Mucosa of descending colon (tissue), 3 donors: ENCODE results near the gene RAD23B. TPM values are rescaled to one million over a fixed set of nuclear protein-coding genes. Genes with fewer than 3 reads are reported as not detected.

Experiments
- ATAC-seq: fragments of 200-7000 bp; cut with Tn5 transposase; one replicate; pipeline ENCODE4 v1.9.1; 2020; ENCODE audit warnings: mild to moderate bottlenecking, moderate library complexity
- DNase-seq, 3 donors: peaks; one replicate each; pipeline ENCODE4 v3.0.0-alpha.2; 2020
- H3K36me3 ChIP-seq: fragments of 200-600 bp; one replicate; pipeline ENCODE4 v1.8.0; 2021; ENCODE audit warnings: low read depth, mild to moderate bottlenecking
- H3K4me1 ChIP-seq: fragments of 200-600 bp; one replicate; pipeline ENCODE4 v1.8.0; 2021; ENCODE audit warnings: low read depth, mild to moderate bottlenecking
- H3K4me3 ChIP-seq: fragments of 200-600 bp; one replicate; pipeline ENCODE4 v1.8.0; 2021; ENCODE audit warnings: mild to moderate bottlenecking
- H3K9me3 ChIP-seq: fragments of 200-600 bp; one replicate; pipeline ENCODE4 v1.8.0; 2021; ENCODE audit warnings: mild to moderate bottlenecking
- CTCF ChIP-seq: fragments of 200-600 bp; IDR thresholded peaks from one replicate; pipeline ENCODE4 v1.8.0; 2022; ENCODE audit warnings: antibody characterized with exemption, mild to moderate bottlenecking
- intact Hi-C, 2 donors: fragments of 100-400 bp; cut with DNase I in 1 of 2; cut with micrococcal nuclease in 1 of 2; formaldehyde crosslinking; loops; one replicate each; pipeline versions ENCODE4 v1.11.0 to v1.11.1; 2022; cut with DNase I, micrococcal nuclease
- total RNA-seq, 3 donors: library from RNA; stranded (reverse); fragmentation: NEBNext Ultra II Directional in 2 of 3; extraction: Animal tissue kit (Norgen Biotek cat#: 25700) in 2 of 3; gene quantifications; one replicate each; pipeline versions ENCODE4 v1.2.1 to v1.2.4, GENCODE V29; 2021 to 2023
- donor health status: DM: no; HTN: no; CAD: no; lungs with moderate emphysema.
- donor health status: DM: no; HTN: no; CAD: no.
- donor health status: DM: no; HTN: yes; CAD: no.

Gene RAD23B
- total RNA-seq, 3 donors from 2014 or later, result 83.0 to 95.6 (median 93.7) TPM

- no peak for TF ChIP-seq CTCF
- no peaks in the 10 kb centered on the region for H3K4me1 ChIP-seq
- H3K36me3 ChIP-seq, result no peaks in the 10 kb centered on the region
- intact Hi-C loops, result no loop called here
- no peaks in the 10 kb centered on the region for H3K9me3 ChIP-seq
- H3K4me3 ChIP-seq, result no peak overlapping the region
- DNase-seq (no peak), ATAC-seq (no peak)
Measured at GRCh38 chr9:107263289-107263688, 19.8 kb upstream of the RAD23B start.

GRCh38 chr9:107266624-107267368 is 16.3 kb upstream of the RAD23B start:
- no peak for DNase-seq
- H3K36me3 ChIP-seq, result no peaks in the 10 kb centered on the region
- H3K4me1 ChIP-seq, result no peaks in the 10 kb centered on the region
- no peaks in the 10 kb centered on the region for H3K9me3 ChIP-seq
- no peak for ATAC-seq
- H3K4me3 ChIP-seq, result no peak overlapping the region
- intact Hi-C loops, result no loop called here
- no peak for TF ChIP-seq CTCF

- Histone ChIP-seq H3K36me3 (no peaks in the 10 kb centered on the region), H3K4me1 (no peaks in the 10 kb centered on the region), H3K9me3 (no peaks in the 10 kb centered on the region), H3K4me3 (no peak overlapping the region)
- intact Hi-C loops, result no loop called here
- no peak for DNase-seq
- no peak for TF ChIP-seq CTCF
- no peak for ATAC-seq
Measured at GRCh38 chr9:107268560-107268959, 14.5 kb upstream of the RAD23B start.

DNA sequence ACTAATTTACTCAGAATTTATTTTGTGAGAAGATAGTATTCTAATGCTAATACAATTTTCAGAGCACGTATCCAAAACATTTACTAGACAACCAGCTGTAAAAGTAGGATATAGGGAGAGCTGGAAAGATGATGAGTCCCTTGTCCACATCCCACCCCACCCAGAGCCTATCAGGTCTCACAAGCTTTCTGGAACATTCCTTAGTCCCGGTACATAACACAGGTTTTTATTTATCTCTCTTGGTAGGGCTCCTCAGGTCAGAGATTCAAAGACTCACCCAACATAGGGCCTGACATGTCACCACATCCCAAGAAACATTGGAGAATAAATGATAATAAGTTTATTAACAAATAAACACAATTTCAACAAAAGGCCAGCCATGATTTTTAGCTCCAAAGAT is 13.8 kb upstream of the RAD23B start:
- intact Hi-C loops, result no loop called here
- no peaks in the 10 kb centered on the region for H3K4me1 ChIP-seq
- TF ChIP-seq CTCF, result no peak
- H3K36me3 ChIP-seq, result no peaks in the 10 kb centered on the region
- no peak for DNase-seq
- ATAC-seq, result no peak
- H3K9me3 ChIP-seq, result no peaks in the 10 kb centered on the region
- no peak overlapping the region for H3K4me3 ChIP-seq

DNA sequence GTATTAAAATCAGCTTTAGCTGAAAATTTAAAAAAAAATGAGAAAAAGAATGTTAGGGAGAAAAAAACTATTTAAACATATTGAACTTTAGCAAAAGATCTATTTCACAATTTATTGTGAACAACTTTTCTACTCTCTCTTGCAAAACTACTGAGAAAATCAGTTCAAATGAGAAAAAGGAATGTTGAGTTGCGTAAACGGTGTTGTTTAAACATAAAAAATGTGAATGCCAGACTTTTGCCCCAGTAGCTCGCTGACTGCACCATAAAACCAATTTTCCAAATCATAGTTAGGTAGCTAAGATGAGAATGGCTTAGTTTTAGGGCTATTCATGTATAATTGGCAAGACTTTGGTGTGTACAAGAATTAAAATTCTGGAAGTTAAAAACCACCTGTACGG is 13.4 kb upstream of the RAD23B start:
- H3K4me1 ChIP-seq, result no peaks in the 10 kb centered on the region
- TF ChIP-seq CTCF, result no peak
- H3K9me3 ChIP-seq, result no peaks in the 10 kb centered on the region
- intact Hi-C loops, result no loop called here
- no peak overlapping the region for H3K4me3 ChIP-seq
- H3K36me3 ChIP-seq, result no peaks in the 10 kb centered on the region
- no peak for ATAC-seq
- no peak for DNase-seq

- intact Hi-C loops, result no loop called here
- ATAC-seq (no peak), DNase-seq (no peak)
- no peak overlapping the region for H3K4me3 ChIP-seq
- H3K9me3 ChIP-seq, result no peaks in the 10 kb centered on the region
- H3K36me3 ChIP-seq, result no peaks in the 10 kb centered on the region
- no peaks in the 10 kb centered on the region for H3K4me1 ChIP-seq
- no peak for TF ChIP-seq CTCF
Measured at GRCh38 chr9:107270082-107270481, 13.0 kb upstream of the RAD23B start.
